Activated gamma-delta T cell treated with anti-CD3 and anti-CD28 coated beads, Interleukin-2, amount 50 U/mL, for 16 hours (primary cell): ENCODE measurements around the gene KCNIP2.
A peak's percentile ranks its signal among the peaks of the same experiment; 100 is the strongest.

Source experiments
- DNase-seq: peaks from one replicate; pipeline ENCODE4 v3.0.0-alpha.2; 2020; ENCODE audit warnings: low read depth

The KCNIP2 gene

GRCh38 chr10:101851411-101852116, 8.0 kb upstream of the KCNIP2 start:
- DNase-seq: no peak

- DNase-seq: no peak
Measured at GRCh38 chr10:101850749-101851148, 7.1 kb upstream of the KCNIP2 start.

GRCh38 chr10:101848894-101849351, 5.3 kb upstream of the KCNIP2 start:
- no peak for DNase-seq

- no peak for DNase-seq
Measured at GRCh38 chr10:101848408-101848807, 4.8 kb upstream of the KCNIP2 start.

- no peak for DNase-seq
Measured at GRCh38 chr10:101845893-101846292, 2.3 kb upstream of the KCNIP2 start.

GRCh38 chr10:101841826-101842225, 1.8 kb downstream of the KCNIP2 start:
- DNase-seq: no peak

- DNase-seq: peak; percentile 59
Measured at GRCh38 chr10:101840741-101841453, 2.7 kb downstream of the KCNIP2 start.

- DNase-seq: no peak
Measured at GRCh38 chr10:101840102-101840684, 3.4 kb downstream of the KCNIP2 start.

- peak; percentile 42 for DNase-seq
Measured at GRCh38 chr10:101839416-101840063, 4.1 kb downstream of the KCNIP2 start.

- no peak for DNase-seq
Measured at GRCh38 chr10:101839002-101839401, 4.6 kb downstream of the KCNIP2 start.

- no peak for DNase-seq
Measured at GRCh38 chr10:101838416-101838970, 5.1 kb downstream of the KCNIP2 start.

GRCh38 chr10:101837748-101838147, 5.9 kb downstream of the KCNIP2 start:
- no peak for DNase-seq

GRCh38 chr10:101835362-101835761, 8.2 kb downstream of the KCNIP2 start:
- DNase-seq: no peak

- DNase-seq: no peak
Measured at GRCh38 chr10:101834341-101834740, 9.3 kb downstream of the KCNIP2 start.

GRCh38 chr10:101833466-101833865, 10.1 kb downstream of the KCNIP2 start:
- DNase-seq: no peak

- no peak for DNase-seq
Measured at GRCh38 chr10:101832325-101832771, 11.3 kb downstream of the KCNIP2 start.

- no peak for DNase-seq
Measured at GRCh38 chr10:101831169-101831811, 12.3 kb downstream of the KCNIP2 start.

GRCh38 chr10:101830322-101831168, 13.1 kb downstream of the KCNIP2 start:
- peak; percentile 85 for DNase-seq

- DNase-seq: peak; percentile 38
Measured at GRCh38 chr10:101829561-101830315, 13.9 kb downstream of the KCNIP2 start.
